PC-3 (cell line): ENCODE results near the gene DDX10. TPM values are rescaled to one million over a fixed set of nuclear protein-coding genes. Genes with fewer than 3 reads are reported as not detected.

ENCODE experiments used
- ATAC-seq: fragments of 200-7000 bp; cut with Tn5 transposase; 2 replicates; pipeline ENCODE4 v1.9.1; 2020; ENCODE audit warnings: mild to moderate bottlenecking, moderate library complexity
- BruUV-seq: library from RNA; stranded (reverse); fragments of 400-500 nt; replicated peaks from 2 replicates; lab custom pipeline; 2021; lab: Mats Ljungman, UMichigan
- CTCF ChIA-PET: fragments of 300-600 bp; sonication (Branson Sonifier 250); formaldehyde crosslinking; loops from one replicate; lab custom pipeline; 2022; ENCODE audit warnings: antibody characterized with exemption; lab: Charles Lee
- POLR2A ChIA-PET: fragments of 300-600 bp; sonication (Branson Sonifier 250); formaldehyde crosslinking; loops from one replicate; lab custom pipeline; 2022; ENCODE audit warnings: antibody characterized with exemption; ENCODE audit not compliant: unreplicated experiment; lab: Charles Lee
- DNase-seq: peaks from one replicate; pipeline ENCODE4 v3.0.0-alpha.2; 2015
- H2AFZ ChIP-seq: fragments of 300-600 bp; sonication (generic); 2 replicates; pipeline ENCODE4 v1.6.0; 2016; ENCODE audit warnings: antibody characterized with exemption, low read length
- H3F3A ChIP-seq: fragments of 300-600 bp; sonication (generic); one replicate; pipeline ENCODE4 v1.6.0; 2017; ENCODE audit warnings: antibody characterized with exemption, low read length, control low read depth, mild to moderate bottlenecking; ENCODE audit not compliant: unreplicated experiment
- H3K27ac ChIP-seq: fragments of 300-600 bp; sonication (generic); 2 replicates; pipeline ENCODE4 v1.5.1; 2016; ENCODE audit warnings: mild to moderate bottlenecking, low read length
- H3K27me3 ChIP-seq: fragments of 300-600 bp; sonication (generic); 2 replicates; pipeline ENCODE4 v1.6.1; 2016; ENCODE audit warnings: low read length, mixed read lengths
- H3K36me3 ChIP-seq: fragments of 300-600 bp; sonication (generic); 2 replicates; pipeline ENCODE4 v1.6.1; 2016; ENCODE audit warnings: low read depth, mixed run types, low read length, mixed read lengths
- H3K4me1 ChIP-seq: fragments of 300-600 bp; sonication (generic); 2 replicates; pipeline ENCODE4 v1.5.1; 2016; ENCODE audit warnings: low read length; ENCODE audit not compliant: insufficient read depth
- H3K4me2 ChIP-seq: fragments of 300-600 bp; sonication (generic); 2 replicates; pipeline ENCODE4 v1.6.0; 2016; ENCODE audit warnings: low read length
- H3K4me3 ChIP-seq: fragments of 300-600 bp; sonication (generic); 2 replicates; pipeline ENCODE4 v1.5.1; 2016; ENCODE audit warnings: mild to moderate bottlenecking, low read length, mixed read lengths
- H3K79me2 ChIP-seq: fragments of 300-600 bp; sonication (generic); 2 replicates; pipeline ENCODE4 v1.6.1; 2017; ENCODE audit warnings: low read length, mixed read lengths
- H3K9ac ChIP-seq: fragments of 300-600 bp; sonication (generic); 2 replicates; pipeline ENCODE4 v1.6.0; 2016; ENCODE audit warnings: mild to moderate bottlenecking, low read length
- H3K9me2 ChIP-seq: fragments of 300-600 bp; sonication (generic); replicated peaks from 2 replicates; pipeline ENCODE4 v1.6.1; 2016; ENCODE audit warnings: mixed run types, low read length, mixed read lengths
- H3K9me3 ChIP-seq: fragments of 300-600 bp; sonication (generic); 2 replicates; pipeline ENCODE4 v1.6.1; 2016; ENCODE audit warnings: low read length, mixed read lengths
- H4K20me1 ChIP-seq: fragments of 300-600 bp; sonication (generic); 2 replicates; pipeline ENCODE4 v1.6.1; 2016; ENCODE audit warnings: low read length, mixed read lengths
- CTCF ChIP-seq: fragments of 300-600 bp; sonication (generic); conservative IDR thresholded peaks from 2 replicates; pipeline ENCODE4 v1.5.1; 2017; ENCODE audit warnings: antibody characterized with exemption, low read depth, mild to moderate bottlenecking, low read length
- EZH2 ChIP-seq: fragments of 300-600 bp; sonication (generic); IDR thresholded peaks from one replicate; pipeline ENCODE4 v1.6.1; 2017; ENCODE audit warnings: antibody characterized with exemption, mild to moderate bottlenecking, low read length; ENCODE audit not compliant: unreplicated experiment
- EZH2phosphoT487 ChIP-seq: fragments of 300-600 bp; sonication (generic); IDR thresholded peaks from 2 replicates; pipeline ENCODE4 v1.6.1; 2018; ENCODE audit warnings: mild to moderate bottlenecking, antibody characterized with exemption, low read length, borderline replicate concordance
- intact Hi-C: fragments of 100-400 bp; cut with micrococcal nuclease; formaldehyde crosslinking; loops from 2 replicates; pipeline ENCODE4 v1.9.0; 2023
- total RNA-seq: library from RNA; depleted of rRNA; stranded (reverse); fragments of >200 nt; gene quantifications from 2 replicates; pipeline ENCODE4 v1.2.3, GENCODE V29; 2014

The DDX10 gene
- total RNA-seq, 1 experiment from 2014 or later, result 55.2 TPM

- DNase-seq, result peak; percentile 29
- Histone ChIP-seq H3K27me3 (no peaks in the 10 kb centered on the region), H3K9ac (no peak overlapping the region), H3K27ac (no peak overlapping the region), H3K36me3 (no peaks in the 10 kb centered on the region), H2AFZ (no peak overlapping the region), H3K4me2 (no peak overlapping the region), H3K9me3 (no peaks in the 10 kb centered on the region), H3K9me2 (no peaks in the 10 kb centered on the region), H4K20me1 (no peaks in the 10 kb centered on the region), H3K4me1 (peaks cover 21% of the 10 kb centered on the region; the same call in 1 of the 2 replicates), H3K4me3 (no peak overlapping the region), H3F3A (no peaks in the 10 kb centered on the region), H3K79me2 (peaks cover 70% of the 10 kb centered on the region)
- BruUV-seq, result no TSS peak
- peak; percentile 49 for ATAC-seq
- ChIA-PET CTCF (no interaction called here), POLR2A (interaction anchor here (0.5 to 0.6 kb wide), 2 partner anchors 382 to 1365 kb away, joined by 4 to 8 read pairs; no protein-coding TSS in a partner anchor)
- intact Hi-C loops, result no loop called here
- TF ChIP-seq CTCF (no peak), EZH2 (no peak), EZH2phosphoT487 (no peak)
Observed at GRCh38 chr11:108754901-108755625, 90.2 kb downstream of the DDX10 start.

- Histone ChIP-seq H2AFZ (no peak overlapping the region), H3K4me3 (no peak overlapping the region), H3K27me3 (no peaks in the 10 kb centered on the region), H3K4me2 (no peak overlapping the region), H3K9ac (no peak overlapping the region), H3K36me3 (no peaks in the 10 kb centered on the region), H3K9me2 (no peaks in the 10 kb centered on the region), H3K27ac (no peak overlapping the region), H4K20me1 (no peaks in the 10 kb centered on the region), H3K79me2 (peaks cover 75% of the 10 kb centered on the region), H3K4me1 (peaks cover 15% of the 10 kb centered on the region; the same call in 1 of the 2 replicates), H3F3A (no peaks in the 10 kb centered on the region), H3K9me3 (no peaks in the 10 kb centered on the region)
- ATAC-seq (no peak), DNase-seq (no peak)
- BruUV-seq, result no TSS peak
- ChIA-PET CTCF (no interaction called here), POLR2A (interaction anchor here (0.7 kb wide), 1 partner anchor 268 kb away, joined by 5 read pairs; no protein-coding TSS in a partner anchor)
- intact Hi-C loops, result no loop called here
- TF ChIP-seq EZH2phosphoT487 (no peak), CTCF (no peak), EZH2 (no peak)
Observed at GRCh38 chr11:108757630-108758029, 92.8 kb downstream of the DDX10 start.

GRCh38 chr11:108758458-108758857 is 93.6 kb downstream of the DDX10 start:
- DNase-seq (no peak), ATAC-seq (no peak)
- Histone ChIP-seq H3K9me2 (no peaks in the 10 kb centered on the region), H3K9me3 (no peaks in the 10 kb centered on the region), H3K27me3 (no peaks in the 10 kb centered on the region), H3K9ac (no peak overlapping the region), H3K4me3 (no peak overlapping the region), H3K4me1 (peaks cover 11% of the 10 kb centered on the region; the same call in 1 of the 2 replicates), H3K4me2 (no peak overlapping the region), H4K20me1 (no peaks in the 10 kb centered on the region), H2AFZ (no peak overlapping the region), H3F3A (no peaks in the 10 kb centered on the region), H3K79me2 (peaks cover 66% of the 10 kb centered on the region), H3K27ac (no peak overlapping the region), H3K36me3 (no peaks in the 10 kb centered on the region)
- no peak for TF ChIP-seq CTCF
- no peak for TF ChIP-seq EZH2phosphoT487
- TF ChIP-seq EZH2, result no peak
- ChIA-PET CTCF (no interaction called here), POLR2A (no interaction called here)
- intact Hi-C loops, result no loop called here
- no TSS peak for BruUV-seq
